Smooth muscle cell (in vitro differentiated cells): ENCODE measurements around the gene RACGAP1. TPM values are rescaled to one million over a fixed set of nuclear protein-coding genes. Genes with fewer than 3 reads are reported as not detected.

Experiments used
- DNase-seq: peaks from one replicate; lab custom pipeline; 2025; ENCODE audit not compliant: unreplicated experiment; lab: John Stamatoyannopoulos, UW
- H2AFZ ChIP-seq: fragments of 200-600 bp; sonication (generic); 2 replicates; pipeline ENCODE4 v1.6.0; 2016; ENCODE audit warnings: antibody characterized with exemption, low read depth, mild to moderate bottlenecking
- H3F3A ChIP-seq: fragments of 200-600 bp; sonication (generic); 2 replicates; pipeline ENCODE4 v1.6.0; 2017; ENCODE audit warnings: antibody characterized with exemption, low read depth
- H3K27ac ChIP-seq: fragments of 200-600 bp; sonication (generic); 2 replicates; pipeline ENCODE4 v1.5.1; 2016; ENCODE audit warnings: low read depth, mild to moderate bottlenecking
- H3K27me3 ChIP-seq: fragments of 200-600 bp; sonication (generic); 2 replicates; pipeline ENCODE4 v1.6.1; 2016; ENCODE audit warnings: low read depth, mild to moderate bottlenecking
- H3K36me3 ChIP-seq: fragments of 200-600 bp; sonication (generic); 2 replicates; pipeline ENCODE4 v1.5.1; 2016; ENCODE audit warnings: low read depth
- H3K4me1 ChIP-seq: fragments of 200-600 bp; sonication (generic); 2 replicates; pipeline ENCODE4 v1.5.1; 2016; ENCODE audit warnings: low read depth
- H3K4me2 ChIP-seq: fragments of 200-600 bp; sonication (generic); 2 replicates; pipeline ENCODE4 v1.6.0; 2016; ENCODE audit warnings: mild to moderate bottlenecking
- H3K4me3 ChIP-seq: fragments of 200-600 bp; sonication (generic); 2 replicates; pipeline ENCODE4 v1.5.1; 2016; ENCODE audit warnings: mild to moderate bottlenecking
- H3K79me2 ChIP-seq: fragments of 200-600 bp; sonication (generic); 2 replicates; pipeline ENCODE4 v1.6.0; 2016; ENCODE audit warnings: low read depth, mild to moderate bottlenecking
- H3K9ac ChIP-seq: fragments of 200-600 bp; sonication (generic); 2 replicates; pipeline ENCODE4 v1.6.0; 2016; ENCODE audit warnings: low read depth
- H3K9me3 ChIP-seq: fragments of 200-600 bp; sonication (generic); replicated peaks from 2 replicates; pipeline ENCODE4 v1.5.1; 2016; ENCODE audit warnings: low read depth
- H4K20me1 ChIP-seq: fragments of 200-600 bp; sonication (generic); 2 replicates; pipeline ENCODE4 v1.6.0; 2016; ENCODE audit warnings: low read depth
- CTCF ChIP-seq: fragments of 200-600 bp; sonication (generic); IDR thresholded peaks from 2 replicates; pipeline ENCODE4 v1.5.1; 2017; ENCODE audit warnings: borderline replicate concordance, mild to moderate bottlenecking, antibody characterized with exemption; ENCODE audit not compliant: insufficient read depth, poor library complexity, severe bottlenecking
- whole genome bisulfite sequencing: methylation state at CpG from one replicate; pipeline ENCODE4 v1.1.7; 2016; ENCODE audit warnings: low lambda C conversion rate; 5-methylcytosine and 5-hydroxymethylcytosine counted together
- polyA plus RNA-seq: library from polyadenylated mRNA; unstranded; fragments of >200 nt; fragmentation: Nextera tagmentation; extraction: Ambion mirVana; gene quantifications from 2 replicates; pipeline ENCODE4 v1.2.1, GENCODE V29; 2016
- total RNA-seq: library from RNA; depleted of rRNA; stranded (reverse); fragments of >200 nt; gene quantifications from 2 replicates; pipeline ENCODE4 v1.2.3, GENCODE V29; 2014

RACGAP1 gene
- total and polyA plus RNA-seq, 2 experiments from 2014 or later = 13.7 to 52.3 TPM

- no peaks in the 10 kb centered on the region for H3K79me2 ChIP-seq
- H3K4me2 ChIP-seq = no peak overlapping the region
- no peaks in the 10 kb centered on the region for H3F3A ChIP-seq
- no peaks in the 10 kb centered on the region for H4K20me1 ChIP-seq
- no peak overlapping the region for H2AFZ ChIP-seq
- peaks cover 91% of the 10 kb centered on the region for H3K27me3 ChIP-seq
- no peaks in the 10 kb centered on the region for H3K9me3 ChIP-seq
- H3K9ac ChIP-seq = no peak overlapping the region
- no peak for DNase-seq
- no peak for TF ChIP-seq CTCF
- no peak overlapping the region for H3K4me3 ChIP-seq
- H3K4me1 ChIP-seq = peaks cover 10% of the 10 kb centered on the region
- H3K27ac ChIP-seq = no peak overlapping the region
- H3K36me3 ChIP-seq = no peaks in the 10 kb centered on the region
- 67% methylated on average over 34 of the region's 37 CpGs for WGBS
These were observed 63.1 kb downstream of the RACGAP1 start for GRCh38 chr12:49961993-49962764.

DNA sequence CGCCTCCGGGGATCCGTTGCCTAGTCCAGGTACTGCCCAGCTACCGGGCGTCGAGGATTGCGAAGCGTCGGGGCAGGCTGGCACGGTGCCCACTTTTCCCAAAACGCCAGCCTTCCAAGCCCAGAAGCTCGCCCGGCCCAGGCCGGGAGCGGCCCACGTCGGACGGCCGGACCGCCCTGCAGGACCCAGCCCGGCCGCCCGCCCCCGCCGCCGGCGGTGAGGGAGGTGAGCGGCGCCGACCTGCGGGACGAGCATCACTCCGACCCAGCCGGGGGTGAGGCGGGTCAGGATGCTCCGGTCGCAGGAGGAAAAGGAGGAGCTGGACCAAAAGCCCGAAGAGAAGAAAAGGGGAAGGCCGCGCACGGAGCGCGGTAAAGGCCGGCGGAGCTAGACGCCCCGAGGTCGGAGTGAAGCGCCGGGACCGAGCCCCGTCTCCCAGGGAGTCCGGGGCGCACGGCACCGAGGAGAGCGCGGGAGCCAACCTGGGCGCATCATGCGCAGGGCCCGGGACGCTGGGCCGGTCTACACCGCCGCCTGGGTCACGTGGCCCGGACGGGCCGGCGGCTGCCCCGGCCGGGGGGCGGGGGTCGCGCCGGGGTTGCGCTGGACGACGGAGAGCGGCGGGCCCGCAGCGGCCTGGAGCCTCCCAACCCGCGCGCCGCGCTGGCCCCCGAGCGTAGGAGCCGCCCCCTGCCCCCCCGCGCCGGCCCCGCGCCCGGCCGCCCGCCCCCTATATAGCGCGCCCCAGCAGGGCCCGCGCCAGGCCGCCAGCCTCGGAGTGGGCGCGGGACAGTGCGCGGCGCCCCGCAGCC lies 64.0 kb downstream of the RACGAP1 start, which contains the start of gene AQP5:
AQP5 (plus strand) TSS at position 762 of the 812 bp plus-strand sequence. CDS start 146 bp downstream, outside the sequence.
- H2AFZ ChIP-seq = no peak within 1 kb of the TSS
- H3K27me3 ChIP-seq = peaks cover 95% of the 10 kb centered on the region
- TF ChIP-seq CTCF = no peak
- peak within 1 kb of the TSS; percentile 85 for H3K4me2 ChIP-seq
- no peaks in the 10 kb centered on the region for H3K9me3 ChIP-seq
- H3F3A ChIP-seq = no peaks in the 10 kb centered on the region
- peaks cover 10% of the 10 kb centered on the region for H3K4me1 ChIP-seq
- 10% methylated on average over 57 of the region's 111 CpGs for WGBS
- no peak for DNase-seq
- H3K79me2 ChIP-seq = no peaks in the 10 kb centered on the region
- H4K20me1 ChIP-seq = no peaks in the 10 kb centered on the region
- no peak within 1 kb of the TSS for H3K27ac ChIP-seq
- H3K36me3 ChIP-seq = no peaks in the 10 kb centered on the region
- peak within 1 kb of the TSS; percentile 39 for H3K4me3 ChIP-seq
- H3K9ac ChIP-seq = no peak within 1 kb of the TSS

DNA sequence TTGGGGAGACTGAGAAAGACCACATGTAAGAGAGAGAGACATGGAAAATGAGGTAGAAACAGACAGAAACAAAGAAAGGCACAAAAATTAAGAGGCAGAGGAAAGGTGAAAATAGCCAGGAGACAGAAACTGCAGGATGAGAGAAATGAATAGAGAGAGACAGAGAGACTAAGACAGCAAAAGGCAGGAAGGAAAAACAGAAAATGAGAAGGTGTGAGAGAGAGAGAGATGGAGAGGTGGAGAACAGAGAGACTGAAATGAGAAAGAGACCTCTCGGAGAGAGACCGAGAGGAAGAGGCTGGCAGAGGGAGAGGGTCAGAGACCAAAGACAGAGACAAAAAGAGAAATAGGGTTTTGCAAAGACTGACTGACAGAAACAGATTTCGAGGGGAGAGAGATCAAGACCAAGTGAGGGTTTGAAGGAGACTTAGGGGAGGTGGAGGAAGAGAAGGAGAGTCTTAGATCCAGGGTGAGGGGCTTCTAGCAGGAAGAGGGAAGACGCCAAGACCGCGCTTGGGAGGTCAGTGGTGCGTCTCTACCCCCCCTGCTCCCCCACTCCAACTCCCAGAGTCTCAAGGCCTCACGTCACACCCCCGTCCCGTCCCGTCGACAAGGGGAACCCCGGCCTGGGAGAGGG lies 64.7 kb downstream of the RACGAP1 start:
- peaks cover 10% of the 10 kb centered on the region for H3K4me1 ChIP-seq
- TF ChIP-seq CTCF = no peak
- H3K4me2 ChIP-seq = peak overlapping the region; percentile 85
- H2AFZ ChIP-seq = no peak overlapping the region
- H3K27ac ChIP-seq = no peak overlapping the region
- H3K27me3 ChIP-seq = peaks cover 95% of the 10 kb centered on the region
- no peak overlapping the region for H3K4me3 ChIP-seq
- no peak for DNase-seq
- H4K20me1 ChIP-seq = no peaks in the 10 kb centered on the region
- H3K9ac ChIP-seq = no peak overlapping the region
- H3K79me2 ChIP-seq = no peaks in the 10 kb centered on the region
- H3F3A ChIP-seq = no peaks in the 10 kb centered on the region
- no peaks in the 10 kb centered on the region for H3K36me3 ChIP-seq
- 49% methylated on average over 13 of the region's 13 CpGs for WGBS
- H3K9me3 ChIP-seq = no peaks in the 10 kb centered on the region
